ENCODE measurements around the gene RNF10. TPM values are rescaled to one million over a fixed set of nuclear protein-coding genes. Genes with fewer than 3 reads are reported as not detected.
A peak's percentile ranks its signal among the peaks of the same experiment; 100 is the strongest.

RNF10 gene
- total and polyA plus RNA-seq, 10 of the 15 experiments (the other 5 are each of a cell fraction or from before 2014, with no cell fraction given) = 48.2 to 127 (median 64.5) TPM

DNA sequence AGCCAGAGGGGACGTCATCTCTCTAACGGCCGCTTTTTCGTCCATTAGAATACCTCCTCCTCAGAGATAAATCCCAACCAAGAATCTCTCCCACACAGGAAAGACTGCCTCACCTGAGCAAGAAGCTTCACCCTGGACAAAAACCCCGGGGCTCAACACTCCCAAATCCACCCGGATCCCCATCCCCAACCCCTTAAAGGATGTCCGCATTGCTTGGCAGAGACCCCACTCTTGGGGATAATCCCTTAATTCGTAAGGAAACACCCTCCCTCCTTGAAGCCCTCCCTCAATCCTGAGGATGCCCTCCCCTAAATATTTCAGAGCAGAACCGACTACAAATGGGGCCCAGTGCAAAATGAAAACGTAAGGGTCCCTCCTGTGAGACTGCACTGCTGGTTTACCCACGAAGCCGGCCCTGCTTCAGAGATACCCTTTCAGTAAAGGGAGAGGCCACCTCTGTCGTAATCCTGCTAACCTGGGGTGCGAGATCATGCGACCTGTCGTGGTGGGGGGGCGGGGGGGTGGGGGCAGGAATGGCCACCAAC lies 38.9 kb upstream of the RNF10 start:
- no peak for DNase-seq (ENCODE audit: low read depth, low spot score)
- CTCF ChIA-PET = interaction anchor here (0.6 to 2.1 kb wide), 15 partner anchors 13 to 193 kb away, joined by 3 to 11 read pairs (median 4); partner anchors contain the start of genes COQ5, POP5, SIRT4 and SRSF9
- Histone ChIP-seq H3K4me2 (ENCODE audit: control insufficient read depth, insufficient read depth) (peak overlapping the region; percentile 84), H3K79me2 (ENCODE audit: control insufficient read depth, insufficient read depth, low read length) (peaks cover 30% of the 10 kb centered on the region), H4K20me1 (ENCODE audit: control insufficient read depth, insufficient read depth) (0 out of 2 replicates have a peak, but pooled peaks cover 4% of the 10 kb centered on the region), H3K4me3 (peak overlapping the region; percentile 70), H3K36me3 (ENCODE audit: control insufficient read depth in 2 of 2, insufficient read depth in 2 of 2, low read length in 1 of 2) (peaks cover 0 to 9% of the 10 kb centered on the region in 2 experiments; a peak in 2 of 4 replicates), H3K27me3 (replicated peaks in 1 of 2; ENCODE audit: control insufficient read depth in 2 of 2, insufficient read depth in 2 of 2, low read length in 1 of 2) (no peaks in the 10 kb centered on the region), H2AFZ (ENCODE audit: control insufficient read depth, low read depth, low read length) (peak overlapping the region; percentile 91), H3K9me3 (replicated peaks; ENCODE audit: control insufficient read depth, insufficient read depth, low read length) (no peaks in the 10 kb centered on the region), H3K27ac (ENCODE audit: control insufficient read depth, insufficient read depth) (peak overlapping the region; percentile 58), H3K4me1 (ENCODE audit: control insufficient read depth, insufficient read depth, low read length) (peaks cover 4% of the 10 kb centered on the region), H3K9ac (ENCODE audit: control insufficient read depth, insufficient read depth, low read length) (peak overlapping the region; percentile 64)
- POLR2A ChIA-PET = interaction anchor here (1.0 to 1.9 kb wide), 8 partner anchors 10 to 57 kb away, joined by 3 to 11 read pairs (median 4); partner anchors contain the start of gene COX6A1
- RAD21 ChIA-PET (ENCODE audit: unreplicated experiment) = interaction anchor here (0.8 to 2.5 kb wide), 7 partner anchors 27 to 193 kb away, joined by 3 to 16 read pairs (median 3); partner anchors contain the start of genes POP5 and SIRT4
- WGBS (ENCODE audit: insufficient coverage, insufficient replicate concordance, low lambda C conversion rate, missing lambda C conversion rate) = 16% methylated on average over 17 of the region's 17 CpGs
- intact Hi-C loops (cut with micrococcal nuclease; ENCODE audit: unreplicated experiment) (no loop called here), in situ Hi-C loops (cut with MboI) (no loop called here)
- BruUV-seq (replicated peaks) = no TSS peak
- ATAC-seq = peak; percentile 25
- peak; percentile 31 for FAIRE-seq
- SMC1A ChIA-PET (ENCODE audit: uncharacterized antibody, unreplicated experiment) = interaction anchor here (0.8 to 2.1 kb wide), 7 partner anchors 15 to 42 kb away, joined by 3 to 10 read pairs (median 3); partner anchors contain the start of genes COQ5 and SRSF9
- TF ChIP-seq, protein P1, sequence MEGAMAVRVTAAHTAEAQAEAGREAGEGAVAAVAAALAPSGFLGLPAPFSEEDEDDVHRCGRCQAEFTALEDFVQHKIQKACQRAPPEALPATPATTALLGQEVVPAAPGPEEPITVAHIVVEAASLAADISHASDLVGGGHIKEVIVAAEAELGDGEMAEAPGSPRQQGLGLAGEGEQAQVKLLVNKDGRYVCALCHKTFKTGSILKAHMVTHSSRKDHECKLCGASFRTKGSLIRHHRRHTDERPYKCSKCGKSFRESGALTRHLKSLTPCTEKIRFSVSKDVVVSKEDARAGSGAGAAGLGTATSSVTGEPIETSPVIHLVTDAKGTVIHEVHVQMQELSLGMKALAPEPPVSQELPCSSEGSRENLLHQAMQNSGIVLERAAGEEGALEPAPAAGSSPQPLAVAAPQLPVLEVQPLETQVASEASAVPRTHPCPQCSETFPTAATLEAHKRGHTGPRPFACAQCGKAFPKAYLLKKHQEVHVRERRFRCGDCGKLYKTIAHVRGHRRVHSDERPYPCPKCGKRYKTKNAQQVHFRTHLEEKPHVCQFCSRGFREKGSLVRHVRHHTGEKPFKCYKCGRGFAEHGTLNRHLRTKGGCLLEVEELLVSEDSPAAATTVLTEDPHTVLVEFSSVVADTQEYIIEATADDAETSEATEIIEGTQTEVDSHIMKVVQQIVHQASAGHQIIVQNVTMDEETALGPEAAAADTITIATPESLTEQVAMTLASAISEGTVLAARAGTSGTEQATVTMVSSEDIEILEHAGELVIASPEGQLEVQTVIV (IDR thresholded peaks at IDR 0.05; ENCODE audit: borderline replicate concordance, partially characterized antibody) = no peak
- TF ChIP-seq NR2F1 (conservative IDR thresholded peaks at IDR 0.05) = no peak
- no peak for TF ChIP-seq POLR2AphosphoS2 (IDR thresholded peaks at IDR 0.05; ENCODE audit: low read depth, low read length)
- no peak for TF ChIP-seq RELA (IDR thresholded peaks at IDR 0.05; ENCODE audit: borderline replicate concordance, partially characterized antibody)
- no peak for TF ChIP-seq HDAC6 (IDR thresholded peaks at IDR 0.05; ENCODE audit: unreplicated experiment)
- TF ChIP-seq, protein P2, sequence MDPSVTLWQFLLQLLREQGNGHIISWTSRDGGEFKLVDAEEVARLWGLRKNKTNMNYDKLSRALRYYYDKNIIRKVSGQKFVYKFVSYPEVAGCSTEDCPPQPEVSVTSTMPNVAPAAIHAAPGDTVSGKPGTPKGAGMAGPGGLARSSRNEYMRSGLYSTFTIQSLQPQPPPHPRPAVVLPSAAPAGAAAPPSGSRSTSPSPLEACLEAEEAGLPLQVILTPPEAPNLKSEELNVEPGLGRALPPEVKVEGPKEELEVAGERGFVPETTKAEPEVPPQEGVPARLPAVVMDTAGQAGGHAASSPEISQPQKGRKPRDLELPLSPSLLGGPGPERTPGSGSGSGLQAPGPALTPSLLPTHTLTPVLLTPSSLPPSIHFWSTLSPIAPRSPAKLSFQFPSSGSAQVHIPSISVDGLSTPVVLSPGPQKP (IDR thresholded peaks at IDR 0.05; ENCODE audit: low read depth, low read length) = no peak
- TF ChIP-seq, protein P3, sequence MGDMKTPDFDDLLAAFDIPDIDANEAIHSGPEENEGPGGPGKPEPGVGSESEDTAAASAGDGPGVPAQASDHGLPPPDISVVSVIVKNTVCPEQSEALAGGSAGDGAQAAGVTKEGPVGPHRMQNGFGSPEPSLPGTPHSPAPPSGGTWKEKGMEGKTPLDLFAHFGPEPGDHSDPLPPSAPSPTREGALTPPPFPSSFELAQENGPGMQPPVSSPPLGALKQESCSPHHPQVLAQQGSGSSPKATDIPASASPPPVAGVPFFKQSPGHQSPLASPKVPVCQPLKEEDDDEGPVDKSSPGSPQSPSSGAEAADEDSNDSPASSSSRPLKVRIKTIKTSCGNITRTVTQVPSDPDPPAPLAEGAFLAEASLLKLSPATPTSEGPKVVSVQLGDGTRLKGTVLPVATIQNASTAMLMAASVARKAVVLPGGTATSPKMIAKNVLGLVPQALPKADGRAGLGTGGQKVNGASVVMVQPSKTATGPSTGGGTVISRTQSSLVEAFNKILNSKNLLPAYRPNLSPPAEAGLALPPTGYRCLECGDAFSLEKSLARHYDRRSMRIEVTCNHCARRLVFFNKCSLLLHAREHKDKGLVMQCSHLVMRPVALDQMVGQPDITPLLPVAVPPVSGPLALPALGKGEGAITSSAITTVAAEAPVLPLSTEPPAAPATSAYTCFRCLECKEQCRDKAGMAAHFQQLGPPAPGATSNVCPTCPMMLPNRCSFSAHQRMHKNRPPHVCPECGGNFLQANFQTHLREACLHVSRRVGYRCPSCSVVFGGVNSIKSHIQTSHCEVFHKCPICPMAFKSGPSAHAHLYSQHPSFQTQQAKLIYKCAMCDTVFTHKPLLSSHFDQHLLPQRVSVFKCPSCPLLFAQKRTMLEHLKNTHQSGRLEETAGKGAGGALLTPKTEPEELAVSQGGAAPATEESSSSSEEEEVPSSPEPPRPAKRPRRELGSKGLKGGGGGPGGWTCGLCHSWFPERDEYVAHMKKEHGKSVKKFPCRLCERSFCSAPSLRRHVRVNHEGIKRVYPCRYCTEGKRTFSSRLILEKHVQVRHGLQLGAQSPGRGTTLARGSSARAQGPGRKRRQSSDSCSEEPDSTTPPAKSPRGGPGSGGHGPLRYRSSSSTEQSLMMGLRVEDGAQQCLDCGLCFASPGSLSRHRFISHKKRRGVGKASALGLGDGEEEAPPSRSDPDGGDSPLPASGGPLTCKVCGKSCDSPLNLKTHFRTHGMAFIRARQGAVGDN (IDR thresholded peaks at IDR 0.05) = no peak
- TF ChIP-seq NR2C2 (IDR thresholded peaks at IDR 0.05; ENCODE audit: borderline replicate concordance, control insufficient read depth, insufficient read length, low read depth) = no peak
- no peak for TF ChIP-seq SIX5 (IDR thresholded peaks at IDR 0.05; ENCODE audit: low read depth, low read length, severe bottlenecking)
- no peak for TF ChIP-seq TCF3 (IDR thresholded peaks at IDR 0.05; ENCODE audit: borderline replicate concordance, insufficient read depth, low read depth, low read length)
- TF ChIP-seq KLF5 (IDR thresholded peaks at IDR 0.05; ENCODE audit: partially characterized antibody) = no peak
- TF ChIP-seq NFYB (IDR thresholded peaks at IDR 0.05; ENCODE audit: insufficient read depth, low read depth, low read length) = no peak
- TF ChIP-seq, protein P4, sequence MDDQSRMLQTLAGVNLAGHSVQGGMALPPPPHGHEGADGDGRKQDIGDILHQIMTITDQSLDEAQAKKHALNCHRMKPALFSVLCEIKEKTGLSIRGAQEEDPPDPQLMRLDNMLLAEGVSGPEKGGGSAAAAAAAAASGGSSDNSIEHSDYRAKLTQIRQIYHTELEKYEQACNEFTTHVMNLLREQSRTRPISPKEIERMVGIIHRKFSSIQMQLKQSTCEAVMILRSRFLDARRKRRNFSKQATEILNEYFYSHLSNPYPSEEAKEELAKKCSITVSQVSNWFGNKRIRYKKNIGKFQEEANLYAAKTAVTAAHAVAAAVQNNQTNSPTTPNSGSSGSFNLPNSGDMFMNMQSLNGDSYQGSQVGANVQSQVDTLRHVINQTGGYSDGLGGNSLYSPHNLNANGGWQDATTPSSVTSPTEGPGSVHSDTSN (IDR thresholded peaks at IDR 0.05; ENCODE audit: insufficient replicate concordance, low read depth, low read length) = no peak
- no peak for TF ChIP-seq SREBF2 (IDR thresholded peaks at IDR 0.05; ENCODE audit: low read length)

Measured in GM12878 (cell line).